ENCODE data around the gene CNEP1R1. TPM values are rescaled to one million over a fixed set of nuclear protein-coding genes. Genes with fewer than 3 reads are reported as not detected.

The CNEP1R1 gene
- total and polyA plus RNA-seq, 9 of the 15 experiments (the other 6 are each of a cell fraction or from before 2014, with no cell fraction given): 7.6 to 20.1 (median 10.6) TPM

- Histone ChIP-seq H3K4me2 (ENCODE audit: insufficient read depth, low read length) (no peak overlapping the region), H4K20me1 (replicated peaks; ENCODE audit: control insufficient read depth, insufficient read depth, low read length) (no peaks in the 10 kb centered on the region), H3K27ac (ENCODE audit: extremely low read depth, low read depth, low read length) (no peak overlapping the region), H3K27me3 (ENCODE audit: control insufficient read depth in 2 of 2, insufficient read depth in 2 of 2, low read length in 2 of 2) (peaks cover 2 to 8% of the 10 kb centered on the region in 2 experiments; a peak in 3 of 5 replicates), H3K36me3 (ENCODE audit: control insufficient read depth, insufficient read depth, low read length) (peaks cover 13% of the 10 kb centered on the region; the same call in 1 of the 3 replicates), H3K9ac (ENCODE audit: insufficient read depth in 1 of 2, low read depth in 2 of 2, low read length in 2 of 2) (no peak overlapping the region), H3K9me3 (replicated peaks; ENCODE audit: control insufficient read depth, insufficient read depth, low read depth, low read length) (no peaks in the 10 kb centered on the region), H3K79me2 (ENCODE audit: control insufficient read depth, insufficient read depth, low read length) (no peaks in the 10 kb centered on the region), H3K4me3 (no peak overlapping the region), H3K4me1 (replicated peaks in 1 of 2; ENCODE audit: control insufficient read depth in 2 of 2, insufficient read depth in 2 of 2, low read length in 2 of 2) (peaks cover 0 to 4% of the 10 kb centered on the region in 2 experiments; a peak in 3 of 5 replicates), H2AFZ (ENCODE audit: low read depth, low read length) (no peak overlapping the region), H3K9me1 (ENCODE audit: control insufficient read depth, insufficient read depth, low read length) (no peaks in the 10 kb centered on the region)
- DNase-seq (ENCODE audit: extremely low read depth in 1 of 4, low spot score in 3 of 4) (no peak), ATAC-seq (peak; percentile 43; the same call in 2 of the 3 replicates), FAIRE-seq (no peak)
- ChIA-PET POLR2A (no interaction called here), CTCF (ENCODE audit: low intra/inter-chr PET ratio) (no interaction called here)
- in situ Hi-C loops (cut with MboI) (no loop called here), intact Hi-C loops (cut with micrococcal nuclease) (no loop called here)
- TF ChIP-seq ZNF3 (CRISPR knock-in tag; IDR thresholded peaks at IDR 0.05) (no peak), ZNF24 (IDR thresholded peaks at IDR 0.05) (peak; percentile 53; the same call in 1 of the 2 replicates)
- WGBS (ENCODE audit: insufficient coverage, low coverage, missing lambda C conversion rate): 46% methylated on average over 8 of the region's 8 CpGs
- no TSS peak for BruUV-seq (replicated peaks)
Measured at GRCh38 chr16:50040018-50040417, 15.0 kb downstream of the CNEP1R1 start.

- no peak for FAIRE-seq
- Histone ChIP-seq H3K27me3 (ENCODE audit: control insufficient read depth in 2 of 2, insufficient read depth in 2 of 2, low read length in 2 of 2) (peaks cover 7 to 10% of the 10 kb centered on the region in 2 experiments; a peak in 4 of 5 replicates), H3K79me2 (ENCODE audit: control insufficient read depth, insufficient read depth, low read length) (no peaks in the 10 kb centered on the region), H4K20me1 (replicated peaks; ENCODE audit: control insufficient read depth, insufficient read depth, low read length) (no peaks in the 10 kb centered on the region), H3K36me3 (ENCODE audit: control insufficient read depth, insufficient read depth, low read length) (peaks cover 6% of the 10 kb centered on the region; the same call in 1 of the 3 replicates), H3K4me2 (ENCODE audit: insufficient read depth, low read length) (no peak overlapping the region), H3K4me1 (replicated peaks in 1 of 2; ENCODE audit: control insufficient read depth in 2 of 2, insufficient read depth in 2 of 2, low read length in 2 of 2) (peaks cover 0 to 4% of the 10 kb centered on the region in 2 experiments; a peak in 3 of 5 replicates), H3K27ac (ENCODE audit: extremely low read depth, low read depth, low read length) (no peak overlapping the region), H3K9me3 (replicated peaks; ENCODE audit: control insufficient read depth, insufficient read depth, low read depth, low read length) (no peaks in the 10 kb centered on the region), H2AFZ (ENCODE audit: low read depth, low read length) (no peak overlapping the region), H3K9me1 (ENCODE audit: control insufficient read depth, insufficient read depth, low read length) (no peaks in the 10 kb centered on the region), H3K9ac (ENCODE audit: insufficient read depth in 1 of 2, low read depth in 2 of 2, low read length in 2 of 2) (no peak overlapping the region), H3K4me3 (no peak overlapping the region)
- in situ Hi-C loops (cut with MboI): no loop called here
- no peak for DNase-seq (ENCODE audit: extremely low read depth in 1 of 4, low spot score in 3 of 4)
- no peak for ATAC-seq
- 13% methylated on average over 1 of the region's 1 CpG for WGBS (ENCODE audit: insufficient coverage, low coverage, missing lambda C conversion rate)
- ChIA-PET CTCF (ENCODE audit: low intra/inter-chr PET ratio) (no interaction called here), POLR2A (interaction anchor here (0.9 kb wide), 1 partner anchor 9 kb away, joined by 3 read pairs; no protein-coding TSS in a partner anchor)
- no TSS peak for BruUV-seq (replicated peaks)
- TF ChIP-seq ATF6 (CRISPR knock-in tag; IDR thresholded peaks at IDR 0.05): no peak
- TF ChIP-seq NR4A1 (CRISPR knock-in tag; IDR thresholded peaks at IDR 0.05): no peak
- no peak for TF ChIP-seq NR4A1 (tag; IDR thresholded peaks at IDR 0.05)
- no peak for TF ChIP-seq SMAD2 (IDR thresholded peaks at IDR 0.05; ENCODE audit: low read depth, low read length)
- TF ChIP-seq CAMTA2 (CRISPR knock-in tag; conservative IDR thresholded peaks at IDR 0.05): no peak
- TF ChIP-seq, protein P1, sequence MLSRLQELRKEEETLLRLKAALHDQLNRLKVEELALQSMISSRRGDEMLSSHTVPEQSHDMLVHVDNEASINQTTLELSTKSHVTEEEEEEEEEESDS (CRISPR knock-in tag; IDR thresholded peaks at IDR 0.05): no peak
- TF ChIP-seq SPI1 (IDR thresholded peaks at IDR 0.05; ENCODE audit: borderline replicate concordance, low read depth, low read length): no peak
- TF ChIP-seq EZH2 (IDR thresholded peaks at IDR 0.05; ENCODE audit: borderline replicate concordance, low read depth, low read length): no peak
- no peak for TF ChIP-seq ZNF282 (CRISPR knock-in tag; IDR thresholded peaks at IDR 0.05)
- TF ChIP-seq, protein P2, sequence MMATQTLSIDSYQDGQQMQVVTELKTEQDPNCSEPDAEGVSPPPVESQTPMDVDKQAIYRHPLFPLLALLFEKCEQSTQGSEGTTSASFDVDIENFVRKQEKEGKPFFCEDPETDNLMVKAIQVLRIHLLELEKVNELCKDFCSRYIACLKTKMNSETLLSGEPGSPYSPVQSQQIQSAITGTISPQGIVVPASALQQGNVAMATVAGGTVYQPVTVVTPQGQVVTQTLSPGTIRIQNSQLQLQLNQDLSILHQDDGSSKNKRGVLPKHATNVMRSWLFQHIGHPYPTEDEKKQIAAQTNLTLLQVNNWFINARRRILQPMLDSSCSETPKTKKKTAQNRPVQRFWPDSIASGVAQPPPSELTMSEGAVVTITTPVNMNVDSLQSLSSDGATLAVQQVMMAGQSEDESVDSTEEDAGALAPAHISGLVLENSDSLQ (IDR thresholded peaks at IDR 0.05): no peak
- TF ChIP-seq ZNF253 (CRISPR knock-in tag; conservative IDR thresholded peaks at IDR 0.05): no peak
- no peak for TF ChIP-seq HCFC1 (IDR thresholded peaks at IDR 0.05; ENCODE audit: low read depth, low read length)
- intact Hi-C loops (cut with micrococcal nuclease): no loop called here
Measured at GRCh38 chr16:50040710-50041109, 15.7 kb downstream of the CNEP1R1 start.
